ENCODE data around the gene IFT43. TPM values are rescaled to one million over a fixed set of nuclear protein-coding genes. Genes with fewer than 3 reads are reported as not detected.

The IFT43 gene
- total RNA-seq, 1 experiment from 2014 or later = 18.6 TPM

DNA sequence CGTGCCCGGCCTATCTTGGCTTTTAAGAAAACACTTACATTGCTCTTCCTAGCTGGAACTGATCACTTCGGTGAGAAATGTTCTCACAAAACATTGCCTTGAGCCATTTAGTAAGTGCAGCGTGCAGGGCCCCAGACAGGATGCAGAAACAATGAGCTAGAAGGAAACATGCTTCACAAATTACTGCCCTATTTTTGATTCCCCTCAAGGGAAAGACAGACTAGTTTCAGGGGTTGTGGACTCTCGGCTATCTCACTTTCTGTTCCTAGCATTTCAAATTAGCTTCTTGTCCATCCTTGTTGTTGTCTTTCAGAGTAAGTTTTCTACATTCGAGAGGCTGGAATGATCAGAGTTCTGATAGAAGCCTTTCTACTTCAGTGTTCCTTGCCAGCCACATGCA lies 25.3 kb upstream of the IFT43 start:
- H2AK5ac ChIP-seq (ENCODE audit: insufficient read length, low read length) = no peak overlapping the region
- H3K4ac ChIP-seq (ENCODE audit: low read depth, low read length) = no peak overlapping the region
- no peak overlapping the region for H2BK12ac ChIP-seq (ENCODE audit: insufficient read length, low read depth, low read length)
- no peak overlapping the region for H3K14ac ChIP-seq (ENCODE audit: insufficient read depth, low read length)
- TF ChIP-seq CTCF (conservative IDR thresholded peaks at IDR 0.05) = no peak
- no peak for DNase-seq
- no peak overlapping the region for H4K5ac ChIP-seq (ENCODE audit: insufficient read length, low read depth, low read length)
- H3K23me2 ChIP-seq (ENCODE audit: insufficient read length, low read depth, low read length, poor library complexity, severe bottlenecking) = no peaks in the 10 kb centered on the region
- H3K23ac ChIP-seq (ENCODE audit: insufficient read length, low read depth, low read length) = no peak overlapping the region
- WGBS (ENCODE audit: extremely low coverage, insufficient read length, low lambda C conversion rate) = no CpG with 5 or more reads among the region's 6 CpGs
- H2BK15ac ChIP-seq (ENCODE audit: low read depth, low read length) = no peak overlapping the region
- Mint-ChIP-seq H3K27me3 (ENCODE audit: low read depth) (no peaks in the 10 kb centered on the region), H3K27ac (no peak overlapping the region), H3K36me3 (ENCODE audit: insufficient read depth in 1 of 3, low read depth in 3 of 3) (no peaks in the 10 kb centered on the region), H3K4me3 (no peak overlapping the region), H3K4me1 (peaks cover 5 to 7% of the 10 kb centered on the region in 2 experiments), H3K9me3 (no peaks in the 10 kb centered on the region)
- H4K20me1 ChIP-seq (ENCODE audit: control insufficient read depth, insufficient read depth, insufficient read length) = no peaks in the 10 kb centered on the region
- H4K8ac ChIP-seq (replicated peaks; ENCODE audit: insufficient read length, low read depth, low read length) = no peak overlapping the region
- H3T11ph ChIP-seq (ENCODE audit: low read length) = no peak overlapping the region
- H3K27ac ChIP-seq (ENCODE audit: insufficient read length, low read depth, low read length) = no peak overlapping the region
- no peaks in the 10 kb centered on the region for H3K79me1 ChIP-seq (ENCODE audit: insufficient read depth, low read depth, low read length, poor library complexity, severe bottlenecking)
- H2AFZ ChIP-seq (ENCODE audit: low read length) = no peak overlapping the region
- no peak overlapping the region for H3K56ac ChIP-seq (ENCODE audit: insufficient read length, low read depth, low read length)
- H3K4me2 ChIP-seq (ENCODE audit: insufficient read depth, insufficient read length, low read length) = no peak overlapping the region
- H3K9me3 ChIP-seq (ENCODE audit: control insufficient read depth, low read depth, low read length) = no peaks in the 10 kb centered on the region
- no peaks in the 10 kb centered on the region for H3K27me3 ChIP-seq (ENCODE audit: insufficient read depth, low read length)
- no peak overlapping the region for H2BK20ac ChIP-seq (ENCODE audit: low read depth, low read length, poor library complexity, severe bottlenecking)
- no peaks in the 10 kb centered on the region for H3K4me1 ChIP-seq (ENCODE audit: insufficient read depth, low read length)
- H2BK120ac ChIP-seq (ENCODE audit: low read depth, low read length, poor library complexity, severe bottlenecking) = no peak overlapping the region
- no peak overlapping the region for H3K18ac ChIP-seq (ENCODE audit: insufficient read length, low read depth, low read length)
- no peak overlapping the region for H2BK5ac ChIP-seq (ENCODE audit: insufficient read length, low read length)
- H3K79me2 ChIP-seq (ENCODE audit: insufficient read depth, low read length) = no peaks in the 10 kb centered on the region; the same call in 1 of the 2 replicates
- no peak overlapping the region for H4K91ac ChIP-seq (ENCODE audit: insufficient read length, low read depth, low read length)
- no peak overlapping the region for H3K9ac ChIP-seq (ENCODE audit: extremely low read depth, insufficient read length, low read length)
